ENCODE data around the gene BFSP2. TPM values are rescaled to one million over a fixed set of nuclear protein-coding genes. Genes with fewer than 3 reads are reported as not detected.
"Not testable (repeated sequence)": the region's sequence is repeated elsewhere in the genome, so short reads cannot be mapped to it uniquely, and the experiment has no call there.

The BFSP2 gene
- total and polyA plus RNA-seq, 2 donors: not detected

GRCh38 chr3:133477487-133477886 lies 77.6 kb downstream of the BFSP2 start:
- no peaks in the 10 kb centered on the region for H3K4me1 ChIP-seq (ENCODE audit: insufficient read depth)
- no peak overlapping the region for H3K4me3 ChIP-seq (ENCODE audit: low read depth, low read length)
- no peak for DNase-seq (ENCODE audit: extremely low spot score)
- H3K27ac ChIP-seq (ENCODE audit: low read depth): no peak overlapping the region
- no peaks in the 10 kb centered on the region for H3K36me3 ChIP-seq (ENCODE audit: insufficient read depth)

GRCh38 chr3:133478624-133479023 lies 78.8 kb downstream of the BFSP2 start:
- WGBS: 29% methylated on average over 1 of the region's 1 CpG
- Histone ChIP-seq H3K4me3 (ENCODE audit: low read depth, low read length) (no peak overlapping the region), H3K36me3 (ENCODE audit: insufficient read depth) (no peaks in the 10 kb centered on the region), H3K4me1 (ENCODE audit: insufficient read depth) (no peaks in the 10 kb centered on the region), H3K27ac (ENCODE audit: low read depth) (no peak overlapping the region)
- DNase-seq (ENCODE audit: extremely low spot score): no peak

GRCh38 chr3:133479401-133479800 lies 79.5 kb downstream of the BFSP2 start:
- 90% methylated on average over 2 of the region's 2 CpGs for WGBS

GRCh38 chr3:133479895-133480669 lies 80.2 kb downstream of the BFSP2 start:
- WGBS: 84% methylated on average over 7 of the region's 7 CpGs
- DNase-seq (ENCODE audit: extremely low spot score): no peak
- Histone ChIP-seq H3K4me1 (ENCODE audit: insufficient read depth) (no peaks in the 10 kb centered on the region), H3K27ac (ENCODE audit: low read depth) (no peak overlapping the region), H3K4me3 (ENCODE audit: low read depth, low read length) (no peak overlapping the region), H3K36me3 (ENCODE audit: insufficient read depth) (no peaks in the 10 kb centered on the region)

More at GRCh38 chr3:133479401-133479800, 79.5 kb downstream of the BFSP2 start:
- DNase-seq (ENCODE audit: extremely low spot score): no peak
- Histone ChIP-seq H3K4me3 (ENCODE audit: low read depth, low read length) (no peak overlapping the region), H3K27ac (ENCODE audit: low read depth) (no peak overlapping the region), H3K4me1 (ENCODE audit: insufficient read depth) (no peaks in the 10 kb centered on the region), H3K36me3 (ENCODE audit: insufficient read depth) (no peaks in the 10 kb centered on the region)

GRCh38 chr3:133482474-133482873 lies 82.6 kb downstream of the BFSP2 start:
- 73% methylated on average over 5 of the region's 5 CpGs for WGBS
- not testable (repeated sequence) for H3K4me1 ChIP-seq (ENCODE audit: insufficient read depth); H3K4me3 ChIP-seq (ENCODE audit: low read depth, low read length); DNase-seq (ENCODE audit: extremely low spot score); H3K36me3 ChIP-seq (ENCODE audit: insufficient read depth); H3K27ac ChIP-seq (ENCODE audit: low read depth)

GRCh38 chr3:133486658-133487057 lies 86.8 kb downstream of the BFSP2 start:
- WGBS: 98% methylated on average over 5 of the region's 5 CpGs
- H3K27ac ChIP-seq (ENCODE audit: low read depth): no peak overlapping the region
- H3K4me1 ChIP-seq (ENCODE audit: insufficient read depth): no peaks in the 10 kb centered on the region
- H3K4me3 ChIP-seq (ENCODE audit: low read depth, low read length): no peak overlapping the region
- H3K36me3 ChIP-seq (ENCODE audit: insufficient read depth): no peaks in the 10 kb centered on the region
- no peak for DNase-seq (ENCODE audit: extremely low spot score)

GRCh38 chr3:133487204-133487603 lies 87.3 kb downstream of the BFSP2 start:
- no peaks in the 10 kb centered on the region for H3K36me3 ChIP-seq (ENCODE audit: insufficient read depth)
- no peak overlapping the region for H3K4me3 ChIP-seq (ENCODE audit: low read depth, low read length)
- 71% methylated on average over 4 of the region's 4 CpGs for WGBS
- no peak for DNase-seq (ENCODE audit: extremely low spot score)
- H3K27ac ChIP-seq (ENCODE audit: low read depth): no peak overlapping the region
- H3K4me1 ChIP-seq (ENCODE audit: insufficient read depth): no peaks in the 10 kb centered on the region

- H3K4me1 ChIP-seq (ENCODE audit: insufficient read depth): no peaks in the 10 kb centered on the region
These were observed 88.2 kb downstream of the BFSP2 start for GRCh38 chr3:133487920-133488540.

GRCh38 chr3:133488785-133489367 lies 89.0 kb downstream of the BFSP2 start:
- no peak overlapping the region for H3K27ac ChIP-seq (ENCODE audit: low read depth)
- WGBS: 56% methylated on average over 3 of the region's 3 CpGs
- no peak overlapping the region for H3K4me3 ChIP-seq (ENCODE audit: low read depth, low read length)
- DNase-seq (ENCODE audit: extremely low spot score): no peak
- no peaks in the 10 kb centered on the region for H3K36me3 ChIP-seq (ENCODE audit: insufficient read depth)
- H3K4me1 ChIP-seq (ENCODE audit: insufficient read depth): no peaks in the 10 kb centered on the region

More at GRCh38 chr3:133487920-133488540, 88.2 kb downstream of the BFSP2 start:
- WGBS: 91% methylated on average over 1 of the region's 1 CpG
- DNase-seq (ENCODE audit: extremely low spot score): no peak
- no peak overlapping the region for H3K27ac ChIP-seq (ENCODE audit: low read depth)
- no peaks in the 10 kb centered on the region for H3K36me3 ChIP-seq (ENCODE audit: insufficient read depth)
- H3K4me3 ChIP-seq (ENCODE audit: low read depth, low read length): no peak overlapping the region

- DNase-seq (ENCODE audit: extremely low spot score): no peak
- Histone ChIP-seq H3K27ac (ENCODE audit: low read depth) (no peak overlapping the region), H3K4me1 (ENCODE audit: insufficient read depth) (no peaks in the 10 kb centered on the region), H3K4me3 (ENCODE audit: low read depth, low read length) (no peak overlapping the region), H3K36me3 (ENCODE audit: insufficient read depth) (no peaks in the 10 kb centered on the region)
- 85% methylated on average over 5 of the region's 5 CpGs for WGBS
These were observed 89.7 kb downstream of the BFSP2 start for GRCh38 chr3:133489466-133490085.

GRCh38 chr3:133490468-133491351 lies 90.9 kb downstream of the BFSP2 start:
- Histone ChIP-seq H3K4me3 (ENCODE audit: low read depth, low read length) (no peak overlapping the region), H3K36me3 (ENCODE audit: insufficient read depth) (no peaks in the 10 kb centered on the region), H3K4me1 (ENCODE audit: insufficient read depth) (no peaks in the 10 kb centered on the region), H3K27ac (ENCODE audit: low read depth) (no peak overlapping the region)
- WGBS: 93% methylated on average over 12 of the region's 12 CpGs
- no peak for DNase-seq (ENCODE audit: extremely low spot score)

- Histone ChIP-seq H3K4me1 (ENCODE audit: insufficient read depth) (no peaks in the 10 kb centered on the region), H3K36me3 (ENCODE audit: insufficient read depth) (no peaks in the 10 kb centered on the region), H3K27ac (ENCODE audit: low read depth) (no peak overlapping the region), H3K4me3 (ENCODE audit: low read depth, low read length) (no peak overlapping the region)
- 90% methylated on average over 3 of the region's 3 CpGs for WGBS
- no peak for DNase-seq (ENCODE audit: extremely low spot score)
These were observed 91.7 kb downstream of the BFSP2 start for GRCh38 chr3:133491481-133492059.
